GM19239 (cell line): Measurements from ENCODE around the gene HOMER3.

Experiments
- DNase-seq: peaks from one replicate; pipeline ENCODE4 v3.0.0; 2011; ENCODE audit warnings: low spot score; ENCODE audit not compliant: insufficient read length
- FAIRE-seq: peaks from 2 replicates; lab custom pipeline; 2011; peaks lifted over from hg19 to GRCh38; lab: Jason Lieb, UNC

Gene HOMER3

DNA sequence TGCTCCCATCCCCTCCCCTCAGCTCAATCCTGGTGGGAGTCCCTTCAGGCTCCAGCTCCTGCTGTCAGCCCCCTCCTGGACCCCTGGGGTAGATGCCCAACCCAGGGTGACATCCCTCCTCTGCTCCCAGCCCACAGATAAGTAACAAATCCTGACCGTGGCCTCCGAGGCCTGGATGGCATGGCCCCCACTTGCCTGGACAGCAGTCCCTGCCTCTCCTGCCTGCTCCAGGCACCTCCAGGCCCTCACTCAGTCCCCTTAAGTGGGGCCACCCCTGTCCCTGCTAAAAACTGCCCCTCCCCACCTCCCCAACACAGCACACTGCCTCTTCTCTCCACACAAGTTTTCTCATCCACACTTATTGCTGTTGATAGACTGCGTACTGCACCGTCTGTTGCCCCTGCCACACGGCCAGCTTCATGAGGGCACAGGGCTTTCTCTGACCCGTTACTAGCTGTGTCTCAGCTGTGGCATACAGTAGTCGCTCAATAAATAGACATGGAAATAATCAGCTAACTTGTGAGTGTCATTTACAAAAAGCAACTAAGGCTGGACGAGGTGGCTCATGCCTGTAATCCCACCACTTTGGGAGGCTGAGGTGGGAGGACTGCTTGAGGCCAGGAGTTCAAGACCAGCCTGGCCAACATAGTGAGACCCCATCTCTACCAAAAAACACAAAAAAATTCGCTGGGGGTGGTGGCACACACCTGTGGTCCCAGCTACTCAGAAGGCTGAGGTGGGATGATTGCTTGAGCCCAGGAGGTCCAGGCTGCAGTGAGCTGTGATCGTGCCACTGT lies 50.9 kb downstream of the HOMER3 start:
- DNase-seq (no peak), FAIRE-seq (no peak)

DNA sequence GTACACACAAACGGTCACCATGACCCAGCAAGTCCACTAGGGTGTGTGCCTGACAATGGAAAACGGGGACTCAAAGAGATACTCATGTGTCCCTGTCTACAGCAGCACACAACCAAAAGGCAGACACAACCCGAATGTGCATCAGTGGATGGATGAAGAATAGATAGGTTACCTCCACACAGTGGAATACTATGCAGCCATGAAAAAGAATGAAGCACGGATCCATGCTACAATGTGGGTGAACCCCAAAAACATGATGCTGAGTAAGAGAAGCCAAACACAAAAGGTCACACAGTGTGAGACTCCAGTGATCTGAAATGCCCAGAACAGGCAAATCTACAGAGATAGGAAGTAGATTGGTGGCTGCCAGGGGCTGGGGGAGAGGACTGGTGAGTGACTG lies 54.0 kb downstream of the HOMER3 start:
- no peak for DNase-seq
- FAIRE-seq, result no peak

DNA sequence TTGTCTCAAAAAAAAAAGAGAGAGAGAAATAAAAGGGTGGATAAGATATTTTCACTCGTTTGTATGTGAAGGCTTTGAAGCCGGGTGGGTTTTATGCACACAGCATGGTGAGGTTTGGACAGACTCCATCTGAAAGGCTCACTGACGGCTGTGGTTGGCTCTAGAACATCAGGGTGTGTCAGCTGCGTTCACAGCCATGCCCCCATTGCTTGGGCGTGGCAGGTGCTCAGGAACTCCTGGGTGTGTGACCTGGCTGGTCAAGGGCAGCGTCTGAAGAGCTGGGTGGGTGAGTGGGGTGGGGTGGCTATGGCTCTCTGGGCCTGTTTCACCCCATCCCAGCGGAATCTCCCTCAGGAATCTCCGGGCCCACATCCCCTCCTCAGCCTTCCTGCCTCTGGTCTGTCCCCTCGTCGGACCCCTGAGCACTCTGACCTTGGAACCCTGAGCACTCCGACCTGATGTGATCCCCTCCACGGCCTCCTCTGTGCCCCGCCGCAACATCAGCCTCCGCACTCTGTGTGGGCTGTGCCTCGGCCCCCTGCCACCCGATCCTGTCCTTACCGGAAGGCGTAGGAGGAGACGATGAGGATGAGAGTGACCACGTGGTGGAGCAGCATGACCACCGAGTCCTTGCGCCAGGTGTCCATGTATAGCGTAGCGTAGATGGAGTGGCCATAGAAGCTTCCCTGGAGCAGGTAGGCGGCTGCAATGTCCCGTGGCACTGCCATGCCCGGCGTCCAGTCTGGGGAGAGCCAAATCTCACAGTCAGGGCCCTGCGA lies 57.3 kb downstream of the HOMER3 start:
- no peak for FAIRE-seq

DNA sequence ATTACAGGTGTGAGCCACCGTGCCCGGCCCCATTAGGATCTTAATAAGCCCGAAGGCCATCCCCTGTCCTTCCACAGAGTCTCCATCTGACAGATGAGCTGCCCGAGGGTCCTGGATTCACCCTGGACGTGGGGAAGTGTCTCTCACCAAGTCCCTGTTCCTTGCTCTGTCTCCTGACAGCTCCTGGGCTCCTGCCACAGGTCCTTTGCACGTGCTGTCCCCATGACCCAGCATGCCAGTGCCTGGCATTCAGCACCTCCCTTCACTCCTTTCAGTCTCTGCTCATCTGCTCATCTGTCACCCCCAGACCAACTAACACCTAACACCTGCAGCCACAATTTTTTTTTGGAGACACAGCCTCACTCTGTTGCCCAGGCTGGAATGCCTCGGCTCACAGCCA lies 59.5 kb downstream of the HOMER3 start:
- DNase-seq (no peak), FAIRE-seq (no peak)

More for the DNA sequence above, 57.3 kb downstream of the HOMER3 start:
- no peak for DNase-seq

DNA sequence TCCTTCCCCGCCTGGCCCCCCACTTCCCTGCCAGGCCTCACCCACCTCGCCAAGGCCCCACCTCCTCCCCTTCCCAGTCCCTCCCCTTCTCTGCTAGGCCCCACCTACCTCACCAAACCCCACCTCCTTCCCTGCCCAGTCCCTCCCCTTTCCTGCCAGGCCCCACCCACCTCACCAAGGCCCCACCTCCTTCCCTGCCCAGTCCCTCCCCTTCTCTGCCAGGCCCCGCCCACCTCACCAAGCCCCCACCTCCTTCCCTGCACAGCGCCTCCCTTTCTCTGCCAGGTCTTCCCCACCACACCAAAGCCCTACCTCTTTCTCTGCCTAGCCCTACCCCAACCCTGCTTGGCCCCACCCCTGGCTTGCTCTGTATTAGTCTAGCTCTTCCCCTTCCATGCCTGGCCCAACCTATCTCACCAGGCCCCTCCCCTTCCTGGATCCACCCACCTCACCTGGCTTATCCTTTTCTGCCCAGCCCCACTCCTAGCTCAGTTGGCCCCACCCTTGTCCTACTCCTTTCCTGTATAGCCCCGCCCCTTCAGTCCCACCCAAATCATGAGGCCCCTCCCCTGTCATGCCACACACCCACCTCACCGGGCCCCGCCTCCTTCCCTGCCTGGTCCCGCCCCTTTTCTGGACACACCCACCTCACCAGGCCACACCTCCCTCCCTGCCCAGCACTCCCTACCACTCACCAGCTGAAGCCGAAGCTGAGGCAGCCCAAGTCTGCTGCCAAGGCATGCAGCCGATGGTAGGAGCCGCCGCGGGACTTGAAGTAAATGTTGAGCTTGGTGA lies 61.2 kb downstream of the HOMER3 start:
- DNase-seq (no peak), FAIRE-seq (no peak)
